NOMO-1 (cell line): ENCODE measurements around the gene MGAT4A.
"Not testable (repeated sequence)": the region's sequence is repeated elsewhere in the genome, so short reads cannot be mapped to it uniquely, and the experiment has no call there.

Experiments
- DNase-seq, 2 experiments: peaks; one replicate each; lab custom pipeline; 2025; ENCODE audit not compliant: unreplicated experiment in 2 of 2; lab: John Stamatoyannopoulos, UW

MGAT4A gene

DNA sequence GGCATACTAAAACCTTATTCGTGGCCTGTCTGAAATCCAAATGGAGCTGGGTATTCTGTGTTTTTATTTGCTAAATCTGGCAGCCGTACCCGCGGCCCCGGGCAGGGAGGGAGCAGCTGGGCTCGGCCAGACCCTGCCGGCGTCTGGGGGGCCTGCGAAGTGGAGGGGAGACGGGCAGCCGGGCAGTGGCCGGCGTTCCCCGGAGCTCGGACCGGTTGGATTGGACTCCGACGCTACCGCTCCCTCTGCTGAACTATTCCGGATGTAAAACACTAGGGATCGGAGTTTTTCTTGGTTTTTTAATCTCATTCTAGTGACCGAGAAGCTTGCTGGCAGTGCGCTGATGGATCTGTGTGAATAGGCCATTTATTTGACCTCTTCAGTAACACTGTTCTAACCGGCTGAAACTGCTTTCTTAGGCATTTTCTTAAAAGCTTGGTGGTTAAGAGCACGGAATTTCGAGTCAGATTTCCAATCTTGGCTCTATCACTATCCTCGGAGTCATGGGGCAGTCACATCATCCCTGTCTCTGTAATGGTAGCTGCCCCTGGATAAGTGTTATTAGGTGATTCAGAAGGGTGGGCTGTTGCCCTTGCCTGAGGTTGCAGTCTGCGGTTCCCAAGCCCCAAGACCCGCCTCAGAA lies 121.8 kb downstream of the MGAT4A start:
- DNase-seq: peak in 1 of 2 experiments; percentile 14

DNA sequence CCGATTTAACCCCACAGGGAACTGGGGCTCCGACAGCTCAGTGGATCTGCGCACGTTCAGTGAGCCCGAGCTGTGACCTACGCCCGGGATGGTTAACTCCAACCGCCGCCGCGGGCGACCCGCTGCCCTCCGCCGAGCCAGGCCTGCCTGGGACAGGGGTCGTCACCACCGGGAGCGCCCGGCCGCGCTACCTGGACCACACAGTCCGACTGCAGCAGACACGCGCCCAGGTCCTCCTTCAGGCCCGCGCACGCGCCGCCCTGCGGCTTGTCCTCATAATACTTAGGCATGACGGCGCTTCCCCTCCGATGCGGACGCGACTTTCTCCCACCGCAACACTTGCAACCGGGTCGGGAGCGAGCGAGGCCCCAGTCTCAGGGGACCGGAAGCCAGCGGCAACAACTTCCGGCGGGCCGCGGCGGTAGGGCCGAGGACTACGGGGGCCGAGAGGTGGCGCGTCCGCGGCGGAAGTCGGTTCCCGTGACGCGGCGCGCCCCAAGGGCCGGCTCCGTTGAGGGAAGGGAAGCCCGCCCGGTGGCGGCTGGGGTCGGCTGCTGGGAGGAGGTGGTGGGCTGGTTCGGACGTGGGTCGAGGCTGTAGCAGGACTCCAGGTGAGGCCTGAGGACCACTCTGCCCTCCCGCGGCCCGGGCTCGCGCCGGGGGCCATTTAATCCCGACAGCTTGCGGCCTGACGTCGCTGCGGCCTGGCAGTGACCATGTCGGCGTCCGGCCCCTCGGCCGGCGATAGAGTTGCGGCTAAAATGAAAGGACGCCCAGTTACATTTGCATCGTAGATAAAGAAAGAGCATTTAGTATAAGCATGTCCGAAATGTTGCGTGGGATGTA lies 122.6 kb downstream of the MGAT4A start, which contains the start of the genes COA5 and UNC50:
TSS of gene COA5 (minus strand) at position 397 of the 846 bp plus-strand sequence. CDS start at position 290, 107 bp downstream.
TSS of gene UNC50 (plus strand) at position 474 of the 846 bp plus-strand sequence. CDS start 1,171 bp downstream, outside the sequence.
- DNase-seq: peak; percentile 86 to 93

DNA sequence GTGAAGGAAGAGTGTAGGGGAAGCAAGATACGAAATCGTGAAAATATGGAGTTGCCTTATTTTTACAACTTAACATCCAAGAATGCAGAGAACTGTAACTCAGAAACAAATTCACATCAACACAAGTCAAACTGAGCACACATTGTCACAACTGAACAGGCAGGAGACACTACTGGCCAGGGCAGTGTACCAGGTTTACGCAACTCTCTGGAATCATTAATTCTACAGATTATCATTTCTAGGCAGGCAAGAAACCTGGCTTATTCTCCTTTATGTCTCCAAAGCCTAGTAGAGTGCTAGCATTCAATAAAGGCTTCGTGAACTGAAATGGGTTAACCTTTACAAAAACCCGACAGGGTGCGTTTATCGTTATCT lies 123.2 kb downstream of the MGAT4A start:
- DNase-seq: no peak

DNA sequence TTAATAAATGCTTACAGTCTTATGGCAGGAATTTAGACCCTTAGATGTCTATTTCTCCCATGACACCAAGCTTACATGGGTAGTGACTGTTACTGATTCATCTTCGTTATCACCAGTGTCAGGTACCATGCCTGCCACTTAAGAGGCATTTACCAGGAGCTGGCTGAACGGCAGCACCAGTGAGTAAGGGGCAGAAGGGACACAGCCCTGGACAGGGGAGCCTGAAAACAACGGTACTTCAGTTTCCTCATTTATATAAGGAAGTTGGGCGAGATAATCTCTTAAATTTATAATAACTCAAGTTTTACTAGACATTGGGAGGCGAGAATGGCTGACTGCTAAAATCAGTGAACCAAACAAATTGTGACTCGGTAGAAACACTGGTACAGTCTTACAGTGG lies 123.8 kb downstream of the MGAT4A start:
- DNase-seq: peak in 1 of 2 experiments; percentile 32

DNA sequence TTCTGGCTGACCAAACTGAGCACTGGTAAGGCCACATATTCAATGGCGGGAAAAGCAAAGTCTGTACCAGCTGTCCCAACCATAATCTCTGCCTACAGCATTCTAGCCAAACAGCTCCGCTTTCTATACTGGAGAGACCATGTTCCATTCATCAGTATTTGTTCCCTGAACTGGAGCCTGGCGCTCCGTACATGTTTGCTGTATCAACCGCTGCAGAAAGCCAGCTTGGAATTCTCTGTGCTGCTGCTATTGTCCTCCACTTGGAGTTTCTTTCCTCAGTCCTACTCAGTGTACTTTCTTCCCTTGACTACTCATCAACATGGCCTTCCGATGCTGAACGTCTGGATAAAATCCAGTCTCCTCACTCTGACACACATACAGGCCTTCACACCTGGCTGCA lies 124.5 kb downstream of the MGAT4A start:
- DNase-seq: no peak

DNA sequence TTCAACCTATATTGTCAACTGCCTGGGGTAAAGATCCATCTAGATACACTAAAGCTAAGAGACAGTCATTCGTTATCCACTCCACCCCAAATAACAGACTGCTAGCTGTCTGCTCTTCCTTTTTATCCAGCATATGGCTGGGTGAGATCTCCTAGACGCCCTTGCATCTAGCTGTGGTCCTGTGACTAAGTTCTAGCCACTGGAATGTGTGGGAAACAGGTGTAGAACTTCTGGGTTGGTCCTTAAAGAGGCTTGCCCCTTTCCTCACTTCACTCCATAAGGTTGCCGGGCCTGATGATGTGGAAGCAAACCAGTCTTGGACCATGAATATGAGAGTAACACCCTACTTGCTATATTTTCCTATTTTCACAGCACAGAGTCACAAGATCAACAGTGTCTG lies 125.9 kb downstream of the MGAT4A start:
- no peak for DNase-seq

DNA sequence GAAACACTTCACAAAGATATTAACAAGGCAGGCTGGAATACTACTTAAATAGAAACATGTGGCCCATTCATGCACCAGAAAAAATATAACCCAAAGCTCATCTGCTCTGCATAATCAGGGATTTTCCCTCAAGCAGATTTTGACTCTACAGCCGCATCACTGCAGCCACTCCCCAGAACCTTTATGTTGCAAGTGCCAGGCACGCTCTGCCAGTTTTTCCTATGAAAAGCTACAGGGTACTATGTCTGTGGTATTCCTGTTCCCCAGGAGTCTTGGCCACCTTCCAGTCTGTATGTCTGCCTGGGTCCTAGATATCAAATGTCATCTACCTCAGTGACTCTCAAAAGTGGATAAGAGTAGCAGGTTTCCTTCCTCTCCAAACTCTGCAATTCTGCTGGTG lies 126.4 kb downstream of the MGAT4A start:
- no peak for DNase-seq

DNA sequence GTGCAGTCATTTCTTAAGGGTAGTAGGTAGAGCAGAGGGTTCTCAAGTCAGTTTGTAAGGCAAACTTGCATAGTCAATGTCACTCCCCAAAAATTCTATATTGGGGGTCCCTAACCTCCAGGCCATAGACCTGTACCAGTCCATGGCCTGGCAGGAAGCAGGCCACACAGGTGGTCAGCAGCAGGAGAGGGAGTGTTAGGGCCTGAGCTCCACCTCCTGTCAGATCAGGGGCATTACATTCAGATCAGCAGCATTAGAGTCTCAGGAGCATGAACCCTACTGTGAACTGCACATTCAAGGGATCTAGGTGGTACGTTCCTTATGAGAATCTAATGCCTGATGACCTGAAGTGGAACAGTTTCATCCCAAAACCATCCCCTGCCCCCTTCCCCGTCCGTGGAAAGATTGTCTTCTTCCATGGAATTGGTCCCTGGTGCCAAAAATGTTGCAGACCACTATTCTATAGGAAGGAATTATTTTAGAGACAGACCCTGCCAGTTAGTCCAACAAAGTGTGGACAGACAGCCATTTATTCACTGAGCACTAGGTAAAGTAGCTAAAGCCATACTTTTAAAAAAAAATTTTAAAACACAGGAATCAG lies 129.3 kb downstream of the MGAT4A start:
- peak in 1 of 2 experiments; percentile 3 for DNase-seq

DNA sequence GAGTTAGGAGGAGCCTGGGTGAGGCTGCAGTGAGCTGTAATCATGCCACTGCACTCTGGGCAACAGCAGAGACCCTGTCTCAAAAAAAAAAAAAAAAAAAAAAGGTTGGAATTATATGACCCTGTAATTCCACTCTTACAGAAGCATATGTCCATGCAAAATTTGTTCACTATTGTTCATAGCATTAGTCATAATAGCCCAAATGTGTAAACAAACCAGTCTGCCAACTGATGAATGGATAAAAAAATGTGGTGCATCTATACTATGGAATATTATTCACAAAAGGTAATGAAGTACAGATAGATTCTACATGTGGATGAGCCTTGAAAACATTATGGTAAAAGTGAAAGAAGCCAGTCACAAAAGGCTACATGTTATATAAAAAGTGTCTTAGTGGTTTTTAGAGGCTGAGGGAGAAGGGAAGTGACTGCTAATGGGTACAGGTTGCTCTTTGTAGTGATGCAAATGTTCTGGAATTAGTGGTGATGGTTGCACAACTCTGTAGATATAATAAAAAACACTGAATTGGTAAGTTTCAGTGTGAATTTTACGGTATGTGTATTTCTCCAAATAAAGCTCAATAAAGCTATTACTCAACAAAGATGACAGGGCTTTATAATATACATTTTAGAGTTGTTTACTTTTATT lies 132.0 kb downstream of the MGAT4A start:
- peak in 1 of 2 experiments; percentile 8 for DNase-seq

DNA sequence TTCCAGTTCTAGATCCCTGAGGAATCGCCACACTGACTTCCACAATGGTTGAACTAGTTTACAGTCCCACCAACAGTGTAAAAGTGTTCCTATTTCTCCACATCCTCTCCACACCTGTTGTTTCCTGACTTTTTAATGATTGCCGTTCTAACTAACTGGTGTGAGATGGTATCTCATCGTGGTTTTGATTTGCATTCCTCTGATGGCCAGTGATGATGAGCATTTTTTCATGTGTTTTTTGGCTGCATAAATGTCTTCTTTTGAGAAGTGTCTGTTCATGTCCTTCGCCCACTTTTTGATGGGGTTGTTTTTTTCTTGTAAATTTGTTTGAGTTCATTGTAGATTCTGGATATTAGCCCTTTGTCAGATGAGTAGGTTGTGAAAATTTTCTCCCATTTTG lies 136.3 kb downstream of the MGAT4A start:
- DNase-seq: not testable (repeated sequence)

DNA sequence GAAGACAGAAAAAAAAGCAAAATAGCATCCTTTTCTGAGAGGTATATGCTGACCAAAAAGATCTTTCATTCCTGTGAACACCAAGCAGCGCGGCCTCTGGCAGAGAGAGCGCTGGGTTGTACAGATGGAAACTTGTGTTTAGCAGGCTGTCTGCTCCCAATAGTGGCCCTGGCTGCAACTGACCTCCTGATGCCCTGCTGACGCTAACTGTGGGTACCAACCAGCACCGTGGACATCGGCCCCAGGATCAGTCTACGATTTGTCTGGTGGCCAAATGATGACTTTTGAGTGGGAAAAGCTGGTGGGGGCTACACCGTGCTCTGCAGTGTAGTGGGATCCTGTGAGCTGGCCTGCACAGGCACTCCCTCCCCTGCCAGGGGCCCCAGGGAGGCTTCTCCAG lies 138.4 kb downstream of the MGAT4A start:
- DNase-seq: no peak

DNA sequence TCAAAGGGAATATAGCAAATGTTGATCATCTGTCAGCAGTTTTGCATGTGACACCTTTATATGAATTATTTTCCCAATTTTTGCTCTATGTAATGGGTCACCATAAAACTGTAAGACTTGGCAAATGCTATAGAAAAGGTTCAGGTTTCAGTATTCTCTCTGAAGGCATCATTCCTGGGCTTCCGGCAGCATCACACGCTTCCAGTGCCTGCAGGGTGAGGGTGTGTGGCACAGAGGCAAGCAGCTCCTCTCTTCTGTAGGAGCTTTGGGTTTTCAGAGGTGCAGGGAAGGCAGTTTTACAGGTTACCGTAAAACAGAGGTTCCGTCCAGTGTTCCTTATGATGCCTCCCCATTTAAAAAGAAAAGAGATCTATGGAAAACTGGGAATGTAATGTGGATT lies 141.4 kb downstream of the MGAT4A start:
- DNase-seq: no peak

DNA sequence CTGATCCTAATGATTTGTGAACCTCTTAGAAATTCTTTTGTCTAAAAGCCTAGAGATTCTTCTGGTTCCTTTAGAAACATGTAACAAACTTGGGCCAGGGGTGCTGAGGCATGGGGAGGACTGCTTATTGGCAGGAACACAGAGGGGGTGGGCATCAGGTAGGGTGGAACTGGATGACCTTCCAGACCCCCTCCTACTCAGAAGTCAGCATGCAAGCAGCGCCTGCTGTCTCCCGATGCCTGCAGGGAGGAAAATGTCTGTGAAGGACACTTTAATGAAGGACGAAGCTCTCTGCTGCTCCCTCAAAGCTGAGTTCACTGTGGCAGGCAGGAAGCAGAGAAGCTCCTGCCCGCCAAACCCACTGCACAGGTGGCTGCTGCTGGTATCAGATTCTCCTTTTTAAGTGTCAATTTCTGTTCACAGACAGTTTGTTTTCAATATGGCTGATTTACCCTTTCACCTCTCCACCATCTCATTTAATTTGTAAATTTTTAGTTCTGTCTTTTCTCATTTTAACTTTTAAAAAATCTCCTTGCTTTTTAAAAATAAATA lies 142.0 kb downstream of the MGAT4A start:
- DNase-seq: no peak

DNA sequence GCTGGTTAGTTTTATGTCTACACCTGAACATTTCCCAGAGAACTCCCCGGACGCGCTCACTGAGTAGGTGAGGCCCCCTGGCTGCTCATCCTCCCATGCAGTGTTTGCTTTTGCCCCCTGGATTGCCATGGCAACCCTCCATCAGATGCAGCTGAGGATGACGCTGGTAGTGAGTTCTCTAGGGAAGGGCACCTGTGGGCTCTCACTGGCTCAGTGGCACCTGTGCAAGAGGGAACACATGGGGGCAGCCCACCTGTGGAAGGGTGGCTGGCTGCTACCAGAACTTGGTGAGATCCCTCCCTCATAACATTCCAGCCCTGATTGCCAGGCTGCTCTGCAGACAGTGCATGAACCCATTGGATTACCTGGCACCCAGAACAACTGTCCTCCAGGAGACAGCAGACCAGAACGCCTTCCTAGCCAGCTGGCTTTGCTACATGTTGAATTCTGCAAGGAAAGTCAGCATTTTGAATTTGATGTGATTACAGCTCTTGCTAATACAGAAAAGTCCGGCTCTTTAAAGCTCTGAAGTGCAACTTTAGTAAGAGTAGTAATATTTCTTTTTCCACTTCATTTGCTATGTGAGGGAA lies 144.3 kb downstream of the MGAT4A start:
- no peak for DNase-seq

DNA sequence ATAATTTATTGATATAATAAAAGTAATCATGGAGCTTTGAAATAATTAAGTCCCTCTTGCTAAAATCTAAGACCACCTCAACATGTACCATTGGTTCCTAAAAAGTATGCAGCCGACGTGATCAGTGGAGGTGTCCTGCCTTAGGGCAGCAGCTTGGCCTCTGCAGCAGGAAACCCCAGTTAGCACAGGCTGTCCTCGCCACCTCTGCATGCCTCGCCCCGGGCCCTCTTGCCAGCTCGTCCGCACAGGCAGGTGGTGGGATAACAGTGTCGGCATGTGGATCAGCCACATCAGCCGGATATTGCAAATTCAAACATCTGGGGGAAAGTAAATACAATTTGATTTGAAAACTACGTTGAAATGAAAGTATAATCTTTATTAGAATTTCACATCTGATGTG lies 145.5 kb downstream of the MGAT4A start:
- no peak for DNase-seq

DNA sequence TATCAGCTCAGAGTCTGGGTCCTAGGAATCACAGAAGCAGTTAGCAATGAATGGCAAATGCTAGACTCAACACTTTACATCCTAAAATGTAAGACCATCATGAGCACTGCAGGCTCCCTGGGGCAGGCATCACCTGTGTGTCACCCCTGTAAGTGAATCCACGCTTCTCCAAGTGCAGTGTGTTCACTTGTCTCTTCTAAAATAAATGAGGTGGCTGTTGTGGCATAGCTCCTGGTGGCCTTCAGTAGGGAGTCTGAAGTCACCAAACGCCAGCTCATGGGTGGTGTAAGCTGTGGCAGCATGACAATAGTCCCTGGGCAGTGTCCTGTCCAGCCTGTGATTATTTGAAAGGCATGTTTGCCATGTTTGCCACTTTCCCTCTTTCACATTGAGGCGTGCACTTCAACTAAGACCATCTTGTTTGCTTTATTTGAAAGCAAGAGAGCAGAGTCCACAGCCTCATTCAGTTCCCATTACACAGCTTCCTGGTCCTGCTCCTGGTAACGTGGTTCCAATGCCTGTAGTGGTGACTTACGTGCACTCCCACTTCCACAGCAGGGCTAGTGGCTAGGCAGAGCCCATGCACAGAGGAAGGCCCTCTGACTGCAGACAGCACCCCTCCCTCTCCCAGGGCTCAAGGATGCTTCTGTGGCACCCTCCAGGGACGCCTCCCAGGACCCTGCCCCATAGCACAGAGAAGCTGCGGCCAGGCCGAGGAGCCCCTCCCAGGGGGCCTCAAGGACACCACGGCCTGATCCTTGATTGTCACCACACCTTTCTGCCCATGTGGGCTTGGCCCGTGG lies 146.9 kb downstream of the MGAT4A start:
- DNase-seq: no peak

DNA sequence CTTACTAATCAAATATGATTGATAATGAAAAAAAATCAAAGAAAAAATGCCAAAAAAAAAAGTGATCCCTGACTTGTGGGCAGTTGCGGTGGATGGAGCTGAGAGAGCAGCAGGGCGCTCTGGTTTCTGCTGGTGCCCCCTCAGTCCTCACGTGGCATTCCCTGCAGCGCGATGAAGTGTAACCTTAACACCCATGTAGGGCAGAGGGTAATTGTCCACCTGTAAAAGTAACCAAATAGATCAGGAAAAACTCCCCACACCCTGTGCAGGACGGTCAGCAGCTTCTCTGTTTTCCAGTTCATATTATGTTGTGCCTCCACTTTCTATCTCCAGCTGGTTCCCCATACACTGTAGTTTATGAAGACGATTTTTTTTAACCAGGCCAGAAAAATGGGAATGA lies 147.7 kb downstream of the MGAT4A start:
- DNase-seq: no peak

DNA sequence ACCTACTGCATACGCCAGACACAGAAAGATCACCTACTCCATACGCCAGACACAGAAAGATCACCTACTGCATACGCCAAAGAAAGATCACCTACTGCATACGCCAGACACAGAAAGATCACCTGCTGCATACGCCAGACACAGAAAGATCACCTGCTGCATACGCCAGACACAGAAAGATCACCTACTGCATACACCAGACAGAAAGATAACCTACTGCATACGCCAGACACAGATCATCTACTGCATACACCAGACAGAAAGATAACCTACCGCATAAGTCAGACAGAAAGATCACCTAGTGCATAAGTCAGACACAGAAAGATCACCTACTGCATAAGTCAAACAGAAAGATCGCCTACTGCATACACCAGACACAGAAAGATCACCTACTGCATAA lies 148.4 kb downstream of the MGAT4A start:
- DNase-seq: no peak

DNA sequence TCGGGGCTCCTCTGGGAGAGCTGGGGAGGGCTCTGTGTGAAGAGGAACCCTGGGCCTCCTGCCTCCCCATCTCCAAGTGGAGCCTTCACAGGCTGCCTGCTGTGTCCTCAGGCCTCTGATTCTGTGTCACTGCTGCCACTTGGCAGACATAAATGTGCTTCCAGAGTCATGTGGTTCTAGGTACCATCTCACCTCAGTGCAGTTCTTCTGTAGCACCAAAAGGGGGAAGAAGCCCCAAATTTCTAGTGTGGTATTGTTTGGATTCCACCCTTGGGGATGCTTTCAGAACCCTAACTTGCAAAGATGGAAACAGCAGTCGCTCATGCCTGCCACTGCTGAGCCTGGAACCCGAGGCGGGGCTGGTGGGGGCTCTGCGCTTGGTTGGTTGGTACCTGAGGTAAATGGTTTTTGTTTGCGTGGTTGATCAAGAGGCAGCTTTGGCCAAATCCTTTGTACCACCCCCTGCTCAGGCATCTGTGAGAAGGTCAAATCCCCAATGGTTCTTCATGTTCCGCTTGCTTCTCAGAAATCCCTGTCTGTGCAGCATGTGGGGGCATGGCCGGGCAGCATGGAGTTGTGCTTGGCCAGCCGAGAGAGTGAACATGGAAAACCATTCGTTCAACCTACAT lies 150.2 kb downstream of the MGAT4A start:
- no peak for DNase-seq
